ENCODE measurements around the gene PAGE1.

The PAGE1 gene

DNA sequence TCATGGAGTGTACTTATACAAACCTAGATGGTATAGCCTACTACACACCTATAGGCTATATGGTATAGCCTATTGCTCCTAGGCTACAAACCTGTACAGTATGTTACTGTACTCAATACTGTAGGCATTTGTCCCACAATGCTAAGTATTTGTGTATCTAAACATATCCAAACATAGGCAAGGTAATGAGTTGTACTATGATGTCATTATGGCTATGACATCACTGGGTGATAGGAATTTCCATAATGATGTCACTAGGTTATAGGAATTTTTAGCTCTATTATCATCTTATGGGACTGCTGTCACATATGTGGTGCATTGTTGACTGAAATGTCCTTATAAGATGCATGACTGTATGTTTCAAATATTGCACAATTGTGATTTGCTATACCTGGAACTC lies 5.5 kb upstream of the PAGE1 start:
- H2AFZ ChIP-seq (ENCODE audit: low read length): no peak overlapping the region
- H3K79me2 ChIP-seq (ENCODE audit: low read length): no peaks in the 10 kb centered on the region
- H3K9ac ChIP-seq (ENCODE audit: low read length): no peak overlapping the region
- no peaks in the 10 kb centered on the region for H4K20me1 ChIP-seq (ENCODE audit: insufficient read depth, low read length)
- no peaks in the 10 kb centered on the region for H3F3A ChIP-seq (ENCODE audit: insufficient read depth, low read length)
- no peak overlapping the region for H3K4me3 ChIP-seq (ENCODE audit: low read length)
- no peaks in the 10 kb centered on the region for H3K27me3 ChIP-seq (replicated peaks; ENCODE audit: insufficient read depth, low read length)
- H3K36me3 ChIP-seq (replicated peaks; ENCODE audit: insufficient read depth, low read length): no peaks in the 10 kb centered on the region
- no peak for DNase-seq
- H3K9me2 ChIP-seq (replicated peaks; ENCODE audit: insufficient read depth, low read length): no peaks in the 10 kb centered on the region
- H3K4me1 ChIP-seq (ENCODE audit: low read length): no peaks in the 10 kb centered on the region
- TF ChIP-seq EZH2phosphoT487 (IDR thresholded peaks at IDR 0.05; ENCODE audit: low read length) (no peak), EZH2 (optimal IDR thresholded peaks at IDR 0.05; ENCODE audit: low read depth, low read length) (no peak)
- TF ChIP-seq, protein P1, sequence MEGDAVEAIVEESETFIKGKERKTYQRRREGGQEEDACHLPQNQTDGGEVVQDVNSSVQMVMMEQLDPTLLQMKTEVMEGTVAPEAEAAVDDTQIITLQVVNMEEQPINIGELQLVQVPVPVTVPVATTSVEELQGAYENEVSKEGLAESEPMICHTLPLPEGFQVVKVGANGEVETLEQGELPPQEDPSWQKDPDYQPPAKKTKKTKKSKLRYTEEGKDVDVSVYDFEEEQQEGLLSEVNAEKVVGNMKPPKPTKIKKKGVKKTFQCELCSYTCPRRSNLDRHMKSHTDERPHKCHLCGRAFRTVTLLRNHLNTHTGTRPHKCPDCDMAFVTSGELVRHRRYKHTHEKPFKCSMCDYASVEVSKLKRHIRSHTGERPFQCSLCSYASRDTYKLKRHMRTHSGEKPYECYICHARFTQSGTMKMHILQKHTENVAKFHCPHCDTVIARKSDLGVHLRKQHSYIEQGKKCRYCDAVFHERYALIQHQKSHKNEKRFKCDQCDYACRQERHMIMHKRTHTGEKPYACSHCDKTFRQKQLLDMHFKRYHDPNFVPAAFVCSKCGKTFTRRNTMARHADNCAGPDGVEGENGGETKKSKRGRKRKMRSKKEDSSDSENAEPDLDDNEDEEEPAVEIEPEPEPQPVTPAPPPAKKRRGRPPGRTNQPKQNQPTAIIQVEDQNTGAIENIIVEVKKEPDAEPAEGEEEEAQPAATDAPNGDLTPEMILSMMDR (IDR thresholded peaks at IDR 0.05; ENCODE audit: low read length): no peak
- H3K27ac ChIP-seq (ENCODE audit: low read length): no peak overlapping the region
- H3K9me3 ChIP-seq (replicated peaks; ENCODE audit: insufficient read depth, low read length): no peaks in the 10 kb centered on the region
- no peak overlapping the region for H3K4me2 ChIP-seq (ENCODE audit: low read depth, low read length)

DNA sequence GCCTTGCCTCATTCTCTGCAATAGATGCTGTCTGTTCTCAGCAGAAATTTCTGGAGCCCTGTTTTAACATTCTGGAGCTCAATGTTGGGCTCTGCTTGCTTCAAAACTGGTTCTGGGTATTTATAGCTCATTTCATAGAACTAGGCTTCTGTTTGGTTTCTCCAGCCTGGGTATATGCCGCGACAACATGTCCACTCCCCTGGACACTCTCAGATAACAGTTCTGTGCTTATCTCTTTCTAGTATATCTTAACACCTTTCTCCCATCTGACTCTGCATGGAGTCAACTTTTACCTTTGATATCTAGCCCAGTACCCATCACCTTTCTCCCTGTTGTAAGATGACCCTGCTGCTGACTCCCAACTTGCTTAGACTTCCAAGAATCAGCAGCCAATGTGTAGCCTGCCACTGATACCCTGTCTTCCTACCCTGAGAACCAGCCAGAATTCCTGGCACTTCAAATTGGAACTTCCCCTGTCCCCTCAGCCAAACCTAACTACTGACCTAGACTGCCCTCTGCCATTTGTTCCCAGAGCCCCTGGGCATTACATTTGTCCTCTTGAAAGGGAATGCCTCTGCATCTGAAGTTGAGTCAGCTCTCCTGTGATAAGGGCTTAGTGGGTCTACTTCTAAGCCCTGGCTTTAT lies 20.6 kb downstream of the PAGE1 start:
- Histone ChIP-seq H3K79me2 (ENCODE audit: low read length) (no peaks in the 10 kb centered on the region), H3K4me1 (ENCODE audit: low read length) (no peaks in the 10 kb centered on the region), H3K9me3 (replicated peaks; ENCODE audit: insufficient read depth, low read length) (no peaks in the 10 kb centered on the region), H3K9me2 (replicated peaks; ENCODE audit: insufficient read depth, low read length) (no peaks in the 10 kb centered on the region), H3K27me3 (replicated peaks; ENCODE audit: insufficient read depth, low read length) (no peaks in the 10 kb centered on the region), H2AFZ (ENCODE audit: low read length) (no peak overlapping the region), H3K4me2 (ENCODE audit: low read depth, low read length) (no peak overlapping the region), H3K36me3 (replicated peaks; ENCODE audit: insufficient read depth, low read length) (no peaks in the 10 kb centered on the region), H3K27ac (ENCODE audit: low read length) (no peak overlapping the region), H3F3A (ENCODE audit: insufficient read depth, low read length) (no peaks in the 10 kb centered on the region), H3K4me3 (ENCODE audit: low read length) (no peak overlapping the region), H3K9ac (ENCODE audit: low read length) (no peak overlapping the region), H4K20me1 (ENCODE audit: insufficient read depth, low read length) (no peaks in the 10 kb centered on the region)
- TF ChIP-seq, protein P1 (IDR thresholded peaks at IDR 0.05; ENCODE audit: low read length): no peak
- TF ChIP-seq EZH2phosphoT487 (IDR thresholded peaks at IDR 0.05; ENCODE audit: low read length) (no peak), EZH2 (optimal IDR thresholded peaks at IDR 0.05; ENCODE audit: low read depth, low read length) (no peak)
- no peak for DNase-seq

DNA sequence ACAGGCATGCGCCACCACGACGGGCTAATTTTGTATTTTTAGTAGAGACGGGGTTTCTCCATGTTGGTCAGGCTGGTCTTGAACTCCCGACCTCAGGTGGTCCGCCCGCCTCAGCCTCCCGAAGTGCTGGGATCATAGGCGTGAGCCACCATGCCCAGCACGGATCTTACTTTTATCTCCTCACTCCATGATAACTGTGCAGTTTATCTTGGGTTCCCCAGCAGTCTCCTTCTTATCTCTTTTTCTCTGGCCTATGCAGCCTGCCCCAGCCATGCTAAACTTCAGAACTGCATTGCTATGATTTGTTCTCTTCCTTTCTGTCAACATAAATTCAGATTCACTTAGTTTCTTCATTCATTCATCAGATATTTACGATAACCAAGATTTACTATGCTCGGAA lies 22.4 kb downstream of the PAGE1 start:
- Histone ChIP-seq H3K4me2 (ENCODE audit: low read depth, low read length) (no peak overlapping the region), H3K4me1 (ENCODE audit: low read length) (no peaks in the 10 kb centered on the region), H3K4me3 (ENCODE audit: low read length) (no peak overlapping the region), H3K79me2 (ENCODE audit: low read length) (no peaks in the 10 kb centered on the region), H2AFZ (ENCODE audit: low read length) (no peak overlapping the region), H3F3A (ENCODE audit: insufficient read depth, low read length) (no peaks in the 10 kb centered on the region), H3K9me2 (replicated peaks; ENCODE audit: insufficient read depth, low read length) (no peaks in the 10 kb centered on the region), H3K36me3 (replicated peaks; ENCODE audit: insufficient read depth, low read length) (no peaks in the 10 kb centered on the region), H3K27me3 (replicated peaks; ENCODE audit: insufficient read depth, low read length) (no peaks in the 10 kb centered on the region), H3K9ac (ENCODE audit: low read length) (no peak overlapping the region), H4K20me1 (ENCODE audit: insufficient read depth, low read length) (no peaks in the 10 kb centered on the region), H3K9me3 (replicated peaks; ENCODE audit: insufficient read depth, low read length) (no peaks in the 10 kb centered on the region), H3K27ac (ENCODE audit: low read length) (no peak overlapping the region)
- no peak for DNase-seq
- TF ChIP-seq EZH2 (optimal IDR thresholded peaks at IDR 0.05; ENCODE audit: low read depth, low read length) (no peak), EZH2phosphoT487 (IDR thresholded peaks at IDR 0.05; ENCODE audit: low read length) (no peak)
- TF ChIP-seq, protein P1 (IDR thresholded peaks at IDR 0.05; ENCODE audit: low read length): no peak
